HEK293 (cell line): ENCODE measurements around the gene SRP72.

Source experiments
- CTCF ChIA-PET: fragments of 350-600 bp; formaldehyde crosslinking; extraction: SDS; loops from one replicate; lab custom pipeline; 2021; ENCODE audit warnings: antibody characterized with exemption; lab: Yijun Ruan, JAX
- POLR2A ChIA-PET: fragments of 300-600 bp; formaldehyde crosslinking; extraction: SDS; loops from one replicate; lab custom pipeline; 2020; ENCODE audit warnings: antibody characterized with exemption, inconsistent platforms; lab: Yijun Ruan, JAX
- H3K27ac ChIP-seq: fragments of 200-500 bp; sonication (Bioruptor generic); 2 replicates; pipeline ENCODE4 v1.5.1; 2014; ENCODE audit warnings: low read depth, low read length, control low read depth, inconsistent platforms; ENCODE audit errors: extremely low read depth
- H3K36me3 ChIP-seq, 2 experiments: fragments of 200-500 bp in 1 of 2; sonication (Bioruptor generic) in 1 of 2; 1 replicate in 1 of 2; 2 replicates in 1 of 2; pipeline ENCODE4 v1.5.1; 2014 to 2017; ENCODE audit warnings: inconsistent platforms in 2 of 2, low read length in 2 of 2; ENCODE audit not compliant: control insufficient read depth in 2 of 2, insufficient read depth in 1 of 2
- H3K4me1 ChIP-seq: fragments of 200-500 bp; sonication (Bioruptor generic); 2 replicates; pipeline ENCODE4 v1.5.1; 2014; ENCODE audit warnings: mild to moderate bottlenecking, low read length, inconsistent platforms; ENCODE audit not compliant: control insufficient read depth, insufficient read depth
- H3K4me3 ChIP-seq: 2 replicates; pipeline ENCODE4 v1.5.1; 2011; ENCODE audit warnings: low read depth, mild to moderate bottlenecking, control low read depth, low read length, moderate library complexity
- H3K9me3 ChIP-seq: fragments of 200-500 bp; sonication (Bioruptor generic); 2 replicates; pipeline ENCODE4 v1.5.1; 2014; ENCODE audit warnings: low read depth, low read length, inconsistent platforms; ENCODE audit not compliant: control insufficient read depth, insufficient read depth
- BCL11A ChIP-seq: fragments of 450-650 bp; formaldehyde crosslinking; IDR thresholded peaks from 2 replicates; pipeline ENCODE4 v1.5.1; 2016; ENCODE audit warnings: low read depth, missing biosample characterization, missing genetic modification characterization
- GLIS2 ChIP-seq: fragments of 450-650 bp; formaldehyde crosslinking; IDR thresholded peaks from 2 replicates; pipeline ENCODE4 v1.5.1; 2016; ENCODE audit warnings: missing biosample characterization, missing genetic modification characterization
- KLF10 ChIP-seq: fragments of 450-650 bp; IDR thresholded peaks from 2 replicates; pipeline ENCODE4 v1.5.1; 2018; ENCODE audit warnings: missing biosample characterization, mild to moderate bottlenecking, missing genetic modification characterization
- KLF9 ChIP-seq: fragments of 450-650 bp; formaldehyde crosslinking; IDR thresholded peaks from 2 replicates; pipeline ENCODE4 v1.5.1; 2016; ENCODE audit warnings: missing biosample characterization, missing genetic modification characterization, low read depth
- TCF7L2 ChIP-seq: IDR thresholded peaks from 2 replicates; pipeline ENCODE4 v1.6.1; 2011; ENCODE audit warnings: low read depth, mild to moderate bottlenecking, inconsistent platforms, low read length, moderate library complexity, borderline replicate concordance
- ZBTB48 ChIP-seq: fragments of 450-650 bp; formaldehyde crosslinking; IDR thresholded peaks from 2 replicates; pipeline ENCODE4 v1.5.1; 2016; ENCODE audit warnings: missing biosample characterization, missing genetic modification characterization
- ZFP3 ChIP-seq: fragments of 450-650 bp; formaldehyde crosslinking; IDR thresholded peaks from 2 replicates; pipeline ENCODE4 v1.5.1; 2016; ENCODE audit warnings: low read depth, missing biosample characterization, missing genetic modification characterization
- ZNF23 ChIP-seq: fragments of 450-650 bp; formaldehyde crosslinking; IDR thresholded peaks from 2 replicates; pipeline ENCODE4 v1.5.1; 2016; ENCODE audit warnings: missing biosample characterization, missing genetic modification characterization, borderline replicate concordance
- ZNF37A ChIP-seq: fragments of 450-650 bp; IDR thresholded peaks from 2 replicates; pipeline ENCODE4 v1.5.1; 2018; ENCODE audit warnings: missing biosample characterization, missing genetic modification characterization
- ZNF423 ChIP-seq: fragments of 450-650 bp; formaldehyde crosslinking; IDR thresholded peaks from 2 replicates; pipeline ENCODE4 v1.5.1; 2016; ENCODE audit warnings: missing biosample characterization, missing genetic modification characterization
- ZNF548 ChIP-seq: fragments of 450-650 bp; formaldehyde crosslinking; IDR thresholded peaks from 2 replicates; pipeline ENCODE4 v1.5.1; 2016; ENCODE audit warnings: missing biosample characterization, missing genetic modification characterization
- ZNF558 ChIP-seq: fragments of 450-650 bp; formaldehyde crosslinking; IDR thresholded peaks from 2 replicates; pipeline ENCODE4 v1.5.1; 2016; ENCODE audit warnings: missing biosample characterization, missing genetic modification characterization
- ZNF664 ChIP-seq: fragments of 450-650 bp; formaldehyde crosslinking; IDR thresholded peaks from 2 replicates; pipeline ENCODE4 v1.5.1; 2016; ENCODE audit warnings: missing biosample characterization, missing genetic modification characterization
- TF ChIP-seq, protein P1 (sequence below): fragments of 450-650 bp; formaldehyde crosslinking; IDR thresholded peaks from 2 replicates; pipeline ENCODE4 v1.5.1; 2016; ENCODE audit warnings: missing biosample characterization, missing genetic modification characterization
- TF ChIP-seq, protein P2 (sequence below): fragments of 450-650 bp; formaldehyde crosslinking; conservative IDR thresholded peaks from 2 replicates; pipeline ENCODE4 v1.5.1; 2016; ENCODE audit warnings: low read depth, missing biosample characterization, missing genetic modification characterization
- TF ChIP-seq, protein P3 (sequence below): fragments of 450-650 bp; formaldehyde crosslinking; IDR thresholded peaks from 2 replicates; pipeline ENCODE4 v1.5.1; 2016; ENCODE audit warnings: missing biosample characterization, missing genetic modification characterization, low read depth
- TF ChIP-seq, protein P4 (sequence below): fragments of 450-650 bp; formaldehyde crosslinking; IDR thresholded peaks from 2 replicates; pipeline ENCODE4 v1.5.1; 2017; ENCODE audit warnings: missing biosample characterization, missing genetic modification characterization
- TF ChIP-seq, protein P5 (sequence below): fragments of 450-650 bp; formaldehyde crosslinking; IDR thresholded peaks from 2 replicates; pipeline ENCODE4 v1.5.1; 2016; ENCODE audit warnings: missing biosample characterization, missing genetic modification characterization

The SRP72 gene

DNA sequence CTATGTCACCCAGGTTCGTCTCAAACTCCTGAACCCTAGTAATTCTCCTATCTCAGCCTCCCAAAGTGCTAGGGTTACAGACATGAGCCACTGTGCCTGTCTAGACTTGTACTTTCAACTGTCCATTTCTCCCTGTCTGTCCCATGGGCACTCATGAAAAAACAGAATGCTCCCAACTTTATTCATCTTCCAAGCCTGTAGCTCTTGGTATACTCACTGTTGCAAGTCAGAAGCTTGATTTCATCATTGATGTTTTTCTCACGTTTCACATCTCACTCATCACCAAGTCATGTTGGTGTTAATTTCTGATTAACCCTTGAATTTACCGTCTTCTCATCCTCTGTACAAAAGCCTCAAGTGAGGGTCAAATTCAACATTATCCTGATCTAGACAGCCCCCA lies 7.3 kb upstream of the SRP72 start (continued):
- TF ChIP-seq, protein P1, sequence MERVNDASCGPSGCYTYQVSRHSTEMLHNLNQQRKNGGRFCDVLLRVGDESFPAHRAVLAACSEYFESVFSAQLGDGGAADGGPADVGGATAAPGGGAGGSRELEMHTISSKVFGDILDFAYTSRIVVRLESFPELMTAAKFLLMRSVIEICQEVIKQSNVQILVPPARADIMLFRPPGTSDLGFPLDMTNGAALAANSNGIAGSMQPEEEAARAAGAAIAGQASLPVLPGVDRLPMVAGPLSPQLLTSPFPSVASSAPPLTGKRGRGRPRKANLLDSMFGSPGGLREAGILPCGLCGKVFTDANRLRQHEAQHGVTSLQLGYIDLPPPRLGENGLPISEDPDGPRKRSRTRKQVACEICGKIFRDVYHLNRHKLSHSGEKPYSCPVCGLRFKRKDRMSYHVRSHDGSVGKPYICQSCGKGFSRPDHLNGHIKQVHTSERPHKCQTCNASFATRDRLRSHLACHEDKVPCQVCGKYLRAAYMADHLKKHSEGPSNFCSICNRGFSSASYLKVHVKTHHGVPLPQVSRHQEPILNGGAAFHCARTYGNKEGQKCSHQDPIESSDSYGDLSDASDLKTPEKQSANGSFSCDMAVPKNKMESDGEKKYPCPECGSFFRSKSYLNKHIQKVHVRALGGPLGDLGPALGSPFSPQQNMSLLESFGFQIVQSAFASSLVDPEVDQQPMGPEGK (tag by site-specific recombination): 0 out of 2 replicates have a peak, but pooled peaks have one; percentile 25
- TF ChIP-seq, protein P2, sequence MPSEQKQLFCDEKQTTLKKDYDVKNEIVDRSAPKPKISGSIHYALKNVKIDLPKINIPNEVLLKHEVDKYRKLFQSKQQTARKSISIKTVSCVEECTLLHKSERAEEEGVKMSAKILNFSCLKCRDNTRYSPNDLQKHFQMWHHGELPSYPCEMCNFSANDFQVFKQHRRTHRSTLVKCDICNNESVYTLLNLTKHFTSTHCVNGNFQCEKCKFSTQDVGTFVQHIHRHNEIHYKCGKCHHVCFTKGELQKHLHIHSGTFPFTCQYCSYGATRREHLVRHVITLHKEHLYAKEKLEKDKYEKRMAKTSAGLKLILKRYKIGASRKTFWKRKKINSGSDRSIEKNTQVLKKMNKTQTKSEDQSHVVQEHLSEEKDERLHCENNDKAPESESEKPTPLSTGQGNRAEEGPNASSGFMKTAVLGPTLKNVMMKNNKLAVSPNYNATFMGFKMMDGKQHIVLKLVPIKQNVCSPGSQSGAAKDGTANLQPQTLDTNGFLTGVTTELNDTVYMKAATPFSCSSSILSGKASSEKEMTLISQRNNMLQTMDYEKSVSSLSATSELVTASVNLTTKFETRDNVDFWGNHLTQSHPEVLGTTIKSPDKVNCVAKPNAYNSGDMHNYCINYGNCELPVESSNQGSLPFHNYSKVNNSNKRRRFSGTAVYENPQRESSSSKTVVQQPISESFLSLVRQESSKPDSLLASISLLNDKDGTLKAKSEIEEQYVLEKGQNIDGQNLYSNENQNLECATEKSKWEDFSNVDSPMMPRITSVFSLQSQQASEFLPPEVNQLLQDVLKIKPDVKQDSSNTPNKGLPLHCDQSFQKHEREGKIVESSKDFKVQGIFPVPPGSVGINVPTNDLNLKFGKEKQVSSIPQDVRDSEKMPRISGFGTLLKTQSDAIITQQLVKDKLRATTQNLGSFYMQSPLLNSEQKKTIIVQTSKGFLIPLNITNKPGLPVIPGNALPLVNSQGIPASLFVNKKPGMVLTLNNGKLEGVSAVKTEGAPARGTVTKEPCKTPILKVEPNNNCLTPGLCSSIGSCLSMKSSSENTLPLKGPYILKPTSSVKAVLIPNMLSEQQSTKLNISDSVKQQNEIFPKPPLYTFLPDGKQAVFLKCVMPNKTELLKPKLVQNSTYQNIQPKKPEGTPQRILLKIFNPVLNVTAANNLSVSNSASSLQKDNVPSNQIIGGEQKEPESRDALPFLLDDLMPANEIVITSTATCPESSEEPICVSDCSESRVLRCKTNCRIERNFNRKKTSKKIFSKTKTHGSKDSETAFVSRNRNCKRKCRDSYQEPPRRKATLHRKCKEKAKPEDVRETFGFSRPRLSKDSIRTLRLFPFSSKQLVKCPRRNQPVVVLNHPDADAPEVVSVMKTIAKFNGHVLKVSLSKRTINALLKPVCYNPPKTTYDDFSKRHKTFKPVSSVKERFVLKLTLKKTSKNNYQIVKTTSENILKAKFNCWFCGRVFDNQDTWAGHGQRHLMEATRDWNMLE: peak; percentile 33; the same call in 1 of the 2 replicates
- no peak for TF ChIP-seq ZBTB48 (tag by site-specific recombination)

DNA sequence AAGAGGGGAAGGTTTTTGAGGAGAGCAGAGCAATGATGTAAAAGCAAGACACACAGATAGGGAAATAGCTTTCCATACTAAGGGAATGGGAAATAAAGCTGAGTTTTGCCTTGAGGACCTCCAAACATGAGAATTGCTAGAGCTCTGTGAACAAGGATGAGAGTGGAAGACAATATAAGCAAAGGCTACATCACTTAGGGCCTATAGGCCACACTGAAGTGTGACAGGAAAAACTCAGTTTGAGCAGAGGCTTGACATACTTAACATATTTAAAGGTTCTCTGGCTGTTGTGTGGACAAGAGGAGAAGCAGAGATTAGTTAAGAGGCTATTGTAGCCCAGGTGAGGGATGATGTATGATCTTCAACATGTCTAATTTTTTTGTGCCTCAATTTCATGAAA lies 5.3 kb upstream of the SRP72 start:
- Histone ChIP-seq H3K4me1 (no peaks in the 10 kb centered on the region), H3K4me3 (no peak overlapping the region), H3K9me3 (no peaks in the 10 kb centered on the region), H3K27ac (no peak overlapping the region), H3K36me3 (peaks cover 20 to 67% of the 10 kb centered on the region in 2 experiments)
- POLR2A ChIA-PET: no interaction called here
- CTCF ChIA-PET: interaction anchor here (0.9 kb wide), 1 partner anchor 375 kb away, joined by 4 read pairs; no protein-coding TSS in a partner anchor
- TF ChIP-seq ZNF37A (tag by site-specific recombination): no peak
- TF ChIP-seq ZNF548 (tag by site-specific recombination): no peak
- TF ChIP-seq KLF9 (tag by site-specific recombination): no peak
- no peak for TF ChIP-seq ZNF558 (tag by site-specific recombination)
- no peak for TF ChIP-seq TCF7L2
- TF ChIP-seq ZNF664 (tag by site-specific recombination): no peak
- TF ChIP-seq BCL11A (tag by site-specific recombination): no peak
- TF ChIP-seq, protein P3, sequence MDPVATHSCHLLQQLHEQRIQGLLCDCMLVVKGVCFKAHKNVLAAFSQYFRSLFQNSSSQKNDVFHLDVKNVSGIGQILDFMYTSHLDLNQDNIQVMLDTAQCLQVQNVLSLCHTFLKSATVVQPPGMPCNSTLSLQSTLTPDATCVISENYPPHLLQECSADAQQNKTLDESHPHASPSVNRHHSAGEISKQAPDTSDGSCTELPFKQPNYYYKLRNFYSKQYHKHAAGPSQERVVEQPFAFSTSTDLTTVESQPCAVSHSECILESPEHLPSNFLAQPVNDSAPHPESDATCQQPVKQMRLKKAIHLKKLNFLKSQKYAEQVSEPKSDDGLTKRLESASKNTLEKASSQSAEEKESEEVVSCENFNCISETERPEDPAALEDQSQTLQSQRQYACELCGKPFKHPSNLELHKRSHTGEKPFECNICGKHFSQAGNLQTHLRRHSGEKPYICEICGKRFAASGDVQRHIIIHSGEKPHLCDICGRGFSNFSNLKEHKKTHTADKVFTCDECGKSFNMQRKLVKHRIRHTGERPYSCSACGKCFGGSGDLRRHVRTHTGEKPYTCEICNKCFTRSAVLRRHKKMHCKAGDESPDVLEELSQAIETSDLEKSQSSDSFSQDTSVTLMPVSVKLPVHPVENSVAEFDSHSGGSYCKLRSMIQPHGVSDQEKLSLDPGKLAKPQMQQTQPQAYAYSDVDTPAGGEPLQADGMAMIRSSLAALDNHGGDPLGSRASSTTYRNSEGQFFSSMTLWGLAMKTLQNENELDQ (tag by site-specific recombination): no peak

DNA sequence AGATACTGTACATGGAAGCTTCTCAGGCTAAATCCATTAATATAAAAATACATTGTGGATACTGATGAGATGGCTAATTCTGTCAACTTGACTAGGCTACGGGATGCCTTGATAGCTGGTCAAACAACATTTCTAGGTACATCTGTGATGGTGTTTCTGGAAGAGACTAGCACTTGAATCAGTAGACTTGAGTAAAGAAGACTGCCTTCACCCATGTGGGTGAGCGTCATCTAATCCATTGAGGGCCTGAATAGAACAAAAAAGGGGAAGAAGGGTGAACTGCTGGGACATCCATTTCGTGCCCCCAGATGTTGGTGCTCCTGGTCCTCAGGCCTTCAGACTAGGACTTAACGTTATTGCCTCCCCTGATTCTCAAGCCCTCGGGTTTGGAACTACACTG lies 3.7 kb upstream of the SRP72 start:
- CTCF ChIA-PET: no interaction called here
- H3K36me3 ChIP-seq: peaks cover 16 to 51% of the 10 kb centered on the region in 2 experiments; a peak in 2 of 3 replicates
- POLR2A ChIA-PET: no interaction called here
- H3K4me3 ChIP-seq: no peak overlapping the region
- no peak overlapping the region for H3K27ac ChIP-seq
- H3K4me1 ChIP-seq: no peaks in the 10 kb centered on the region
- H3K9me3 ChIP-seq: no peaks in the 10 kb centered on the region
- TF ChIP-seq ZFP3 (tag by site-specific recombination): no peak
- no peak for TF ChIP-seq KLF10 (tag by site-specific recombination)
- no peak for TF ChIP-seq ZNF23
- TF ChIP-seq, protein P4, sequence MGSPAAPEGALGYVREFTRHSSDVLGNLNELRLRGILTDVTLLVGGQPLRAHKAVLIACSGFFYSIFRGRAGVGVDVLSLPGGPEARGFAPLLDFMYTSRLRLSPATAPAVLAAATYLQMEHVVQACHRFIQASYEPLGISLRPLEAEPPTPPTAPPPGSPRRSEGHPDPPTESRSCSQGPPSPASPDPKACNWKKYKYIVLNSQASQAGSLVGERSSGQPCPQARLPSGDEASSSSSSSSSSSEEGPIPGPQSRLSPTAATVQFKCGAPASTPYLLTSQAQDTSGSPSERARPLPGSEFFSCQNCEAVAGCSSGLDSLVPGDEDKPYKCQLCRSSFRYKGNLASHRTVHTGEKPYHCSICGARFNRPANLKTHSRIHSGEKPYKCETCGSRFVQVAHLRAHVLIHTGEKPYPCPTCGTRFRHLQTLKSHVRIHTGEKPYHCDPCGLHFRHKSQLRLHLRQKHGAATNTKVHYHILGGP (tag by site-specific recombination): no peak
- no peak for TF ChIP-seq GLIS2 (tag by site-specific recombination)
- no peak for TF ChIP-seq ZNF423 (tag by site-specific recombination)
- TF ChIP-seq, protein P5, sequence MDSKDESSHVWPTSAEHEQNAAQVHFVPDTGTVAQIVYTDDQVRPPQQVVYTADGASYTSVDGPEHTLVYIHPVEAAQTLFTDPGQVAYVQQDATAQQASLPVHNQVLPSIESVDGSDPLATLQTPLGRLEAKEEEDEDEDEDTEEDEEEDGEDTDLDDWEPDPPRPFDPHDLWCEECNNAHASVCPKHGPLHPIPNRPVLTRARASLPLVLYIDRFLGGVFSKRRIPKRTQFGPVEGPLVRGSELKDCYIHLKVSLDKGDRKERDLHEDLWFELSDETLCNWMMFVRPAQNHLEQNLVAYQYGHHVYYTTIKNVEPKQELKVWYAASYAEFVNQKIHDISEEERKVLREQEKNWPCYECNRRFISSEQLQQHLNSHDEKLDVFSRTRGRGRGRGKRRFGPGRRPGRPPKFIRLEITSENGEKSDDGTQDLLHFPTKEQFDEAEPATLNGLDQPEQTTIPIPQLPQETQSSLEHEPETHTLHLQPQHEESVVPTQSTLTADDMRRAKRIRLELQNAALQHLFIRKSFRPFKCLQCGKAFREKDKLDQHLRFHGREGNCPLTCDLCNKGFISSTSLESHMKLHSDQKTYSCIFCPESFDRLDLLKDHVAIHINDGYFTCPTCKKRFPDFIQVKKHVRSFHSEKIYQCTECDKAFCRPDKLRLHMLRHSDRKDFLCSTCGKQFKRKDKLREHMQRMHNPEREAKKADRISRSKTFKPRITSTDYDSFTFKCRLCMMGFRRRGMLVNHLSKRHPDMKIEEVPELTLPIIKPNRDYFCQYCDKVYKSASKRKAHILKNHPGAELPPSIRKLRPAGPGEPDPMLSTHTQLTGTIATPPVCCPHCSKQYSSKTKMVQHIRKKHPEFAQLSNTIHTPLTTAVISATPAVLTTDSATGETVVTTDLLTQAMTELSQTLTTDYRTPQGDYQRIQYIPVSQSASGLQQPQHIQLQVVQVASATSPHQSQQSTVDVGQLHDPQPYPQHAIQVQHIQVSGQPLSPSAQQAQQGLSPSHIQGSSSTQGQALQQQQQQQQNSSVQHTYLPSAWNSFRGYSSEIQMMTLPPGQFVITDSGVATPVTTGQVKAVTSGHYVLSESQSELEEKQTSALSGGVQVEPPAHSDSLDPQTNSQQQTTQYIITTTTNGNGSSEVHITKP (tag by site-specific recombination): no peak
